Ascending aorta (tissue), 2 donors: Measurements from ENCODE around the gene SPATC1L. TPM values are rescaled to one million over a fixed set of nuclear protein-coding genes. Genes with fewer than 3 reads are reported as not detected.
A peak's percentile ranks its signal among the peaks of the same experiment; 100 is the strongest.

Source experiments
- DNase-seq, 2 donors: peaks; one replicate each; pipeline ENCODE4 v3.0.0-alpha.2; 2019; ENCODE audit warnings: low spot score in 2 of 2
- H3K27ac ChIP-seq, 2 donors: fragments of 200-600 bp; sonication (generic); one replicate each; pipeline ENCODE4 v1.5.1; 2016 to 2017; ENCODE audit warnings: mild to moderate bottlenecking in 1 of 2
- H3K27me3 ChIP-seq: fragments of 200-600 bp; sonication (generic); one replicate; pipeline ENCODE4 v1.5.1; 2017
- H3K36me3 ChIP-seq, 2 donors: fragments of 200-600 bp; sonication (generic); one replicate each; pipeline ENCODE4 v1.5.1; 2016
- H3K4me1 ChIP-seq, 2 donors: fragments of 200-600 bp; sonication (generic); one replicate each; pipeline ENCODE4 v1.5.1; 2016 to 2017; ENCODE audit warnings: mild to moderate bottlenecking in 1 of 2
- H3K4me3 ChIP-seq, 2 donors: fragments of 200-600 bp; sonication (generic); one replicate each; pipeline ENCODE4 v1.5.1; 2016 to 2017; ENCODE audit warnings: mild to moderate bottlenecking in 1 of 2
- H3K9me3 ChIP-seq, 2 donors: fragments of 200-600 bp; sonication (generic); one replicate each; pipeline ENCODE4 v1.5.1; 2016
- intact Hi-C: fragments of 100-400 bp; cut with DNase I; formaldehyde crosslinking; loops from one replicate; pipeline ENCODE4 v1.15.1; 2023
- total RNA-seq: library from RNA; depleted of rRNA; stranded (reverse); fragments of >200 nt; gene quantifications from one replicate; pipeline ENCODE4 v1.1.0, GENCODE V29; 2016
- TF ChIP-seq, protein P1 (sequence below), 3 experiments: fragments of 200-600 bp in 2 of 3; fragments of 450-650 bp in 1 of 3; sonication (generic) in 2 of 3; IDR thresholded peaks; one replicate each; pipeline ENCODE4 v1.5.1; 2016 to 2019; ENCODE audit warnings: antibody characterized with exemption in 3 of 3, mild to moderate bottlenecking in 1 of 3, moderate library complexity in 1 of 3

SPATC1L gene
- total RNA-seq, 1 donor from 2014 or later = 37.4 TPM

DNA sequence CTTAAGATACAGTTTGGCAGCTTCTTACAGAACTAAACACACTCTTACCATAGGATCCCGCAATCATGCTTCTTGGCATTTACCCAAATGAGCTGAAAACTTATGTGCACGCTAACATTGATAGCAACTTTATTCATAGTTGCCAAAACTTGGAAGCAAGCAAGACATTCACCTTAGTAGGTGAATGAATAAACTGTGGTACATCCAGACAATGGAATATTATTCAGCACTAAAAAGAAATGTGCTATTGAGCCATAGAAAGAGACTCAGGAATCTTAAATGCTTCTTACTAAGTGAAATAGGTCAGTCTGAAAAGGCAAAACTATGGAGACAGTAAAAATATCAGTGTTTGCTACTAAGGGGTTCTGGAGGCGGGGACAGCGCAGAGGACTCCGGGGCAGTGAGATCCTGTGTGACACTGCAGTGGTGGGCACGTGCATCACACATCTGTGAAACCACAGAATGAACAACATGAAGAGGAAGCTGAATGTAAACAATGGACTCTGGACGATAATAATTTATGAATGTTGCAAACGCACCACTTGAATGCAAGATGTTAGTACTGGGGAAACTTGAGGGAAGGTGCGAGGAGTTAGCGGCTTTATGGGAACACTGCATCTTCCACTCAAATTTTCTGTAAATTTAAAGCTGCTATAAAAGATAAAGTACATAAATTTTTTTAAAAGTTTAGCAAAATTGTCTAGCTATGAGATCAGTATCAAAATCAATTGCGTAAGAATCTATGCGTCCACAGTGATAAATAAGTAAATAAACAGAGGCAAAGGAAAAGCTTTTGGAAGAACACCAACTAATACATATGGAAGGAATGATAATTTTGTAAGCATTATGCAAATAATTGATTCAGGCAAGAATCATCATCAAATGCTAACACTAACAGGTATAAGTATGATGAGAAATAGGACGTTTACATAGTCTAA is 15.4 kb upstream of the SPATC1L start:
- Histone ChIP-seq H3K27me3 (no peaks in the 10 kb centered on the region), H3K4me3 (no peak overlapping the region), H3K4me1 (no peaks in the 10 kb centered on the region), H3K27ac (no peak overlapping the region), H3K36me3 (peaks cover 62 to 72% of the 10 kb centered on the region in 2 donors), H3K9me3 (no peaks in the 10 kb centered on the region)
- intact Hi-C loops = no loop called here
- TF ChIP-seq, protein P1, sequence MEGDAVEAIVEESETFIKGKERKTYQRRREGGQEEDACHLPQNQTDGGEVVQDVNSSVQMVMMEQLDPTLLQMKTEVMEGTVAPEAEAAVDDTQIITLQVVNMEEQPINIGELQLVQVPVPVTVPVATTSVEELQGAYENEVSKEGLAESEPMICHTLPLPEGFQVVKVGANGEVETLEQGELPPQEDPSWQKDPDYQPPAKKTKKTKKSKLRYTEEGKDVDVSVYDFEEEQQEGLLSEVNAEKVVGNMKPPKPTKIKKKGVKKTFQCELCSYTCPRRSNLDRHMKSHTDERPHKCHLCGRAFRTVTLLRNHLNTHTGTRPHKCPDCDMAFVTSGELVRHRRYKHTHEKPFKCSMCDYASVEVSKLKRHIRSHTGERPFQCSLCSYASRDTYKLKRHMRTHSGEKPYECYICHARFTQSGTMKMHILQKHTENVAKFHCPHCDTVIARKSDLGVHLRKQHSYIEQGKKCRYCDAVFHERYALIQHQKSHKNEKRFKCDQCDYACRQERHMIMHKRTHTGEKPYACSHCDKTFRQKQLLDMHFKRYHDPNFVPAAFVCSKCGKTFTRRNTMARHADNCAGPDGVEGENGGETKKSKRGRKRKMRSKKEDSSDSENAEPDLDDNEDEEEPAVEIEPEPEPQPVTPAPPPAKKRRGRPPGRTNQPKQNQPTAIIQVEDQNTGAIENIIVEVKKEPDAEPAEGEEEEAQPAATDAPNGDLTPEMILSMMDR (IDR thresholded peaks at IDR 0.05) = no peak
- no peak for DNase-seq

DNA sequence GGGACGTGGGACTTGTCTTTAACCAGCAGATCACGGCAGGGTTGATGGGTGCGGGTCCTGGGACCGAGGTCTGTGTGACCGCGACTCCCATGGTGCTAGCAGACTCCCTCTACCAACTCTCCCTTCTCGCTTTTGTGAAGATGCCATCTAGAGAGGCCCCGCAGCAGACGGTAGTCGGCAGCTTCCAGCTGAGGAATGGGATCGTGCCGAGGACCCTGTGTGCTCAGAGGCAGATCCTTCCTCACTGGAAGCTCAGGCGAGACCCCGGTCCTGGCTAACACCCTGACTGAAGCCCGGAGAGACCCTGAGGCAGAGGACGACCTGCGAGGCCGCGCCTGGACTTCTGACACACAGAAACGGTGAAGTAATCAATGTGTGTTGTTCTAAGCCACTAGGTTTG is 12.5 kb upstream of the SPATC1L start:
- H3K36me3 ChIP-seq = peaks cover 67 to 83% of the 10 kb centered on the region in 2 donors

DNA sequence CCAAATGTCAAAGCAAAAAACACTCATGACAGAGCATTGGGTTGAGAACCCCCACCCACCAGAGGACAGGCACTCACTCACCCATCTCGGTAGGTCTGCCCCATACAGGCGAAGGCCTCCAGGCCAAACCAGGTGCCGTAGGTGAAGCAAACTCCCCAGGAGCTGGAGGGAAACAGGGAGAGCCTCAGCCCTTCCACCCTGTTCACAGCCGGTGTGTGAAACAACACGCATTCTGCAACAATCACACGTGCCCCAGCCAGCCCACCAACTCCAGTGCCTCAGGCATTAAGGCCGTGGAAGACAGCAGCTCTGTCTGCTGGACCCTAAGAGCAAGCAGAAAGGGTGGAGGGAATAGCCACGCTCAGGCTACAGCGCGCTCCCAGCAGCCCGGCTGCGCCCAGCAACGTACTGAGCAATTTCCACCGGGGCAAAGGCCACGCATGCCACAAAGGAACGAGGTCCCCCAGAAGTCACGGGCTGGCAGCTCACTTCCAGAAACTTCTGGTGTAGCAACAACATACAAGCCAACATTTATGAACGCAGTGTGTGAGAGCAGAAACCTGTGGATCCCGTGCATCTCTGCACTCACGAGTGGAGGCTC is 11.4 kb upstream of the SPATC1L start:
- Histone ChIP-seq H3K4me3 (no peak overlapping the region), H3K36me3 (peaks cover 73 to 91% of the 10 kb centered on the region in 2 donors), H3K4me1 (no peaks in the 10 kb centered on the region), H3K27ac (no peak overlapping the region), H3K9me3 (no peaks in the 10 kb centered on the region), H3K27me3 (no peaks in the 10 kb centered on the region)
- intact Hi-C loops = no loop called here
- TF ChIP-seq, protein P1 (IDR thresholded peaks at IDR 0.05) = no peak
- no peak for DNase-seq

More for the DNA sequence above, 12.5 kb upstream of the SPATC1L start:
- no peaks in the 10 kb centered on the region for H3K9me3 ChIP-seq
- H3K27me3 ChIP-seq = no peaks in the 10 kb centered on the region
- DNase-seq = peak in 1 of 2 donors; percentile 38
- TF ChIP-seq, protein P1 (IDR thresholded peaks at IDR 0.05) = no peak
- no peak overlapping the region for H3K27ac ChIP-seq
- no peak overlapping the region for H3K4me3 ChIP-seq
- no peaks in the 10 kb centered on the region for H3K4me1 ChIP-seq
- intact Hi-C loops = no loop called here

DNA sequence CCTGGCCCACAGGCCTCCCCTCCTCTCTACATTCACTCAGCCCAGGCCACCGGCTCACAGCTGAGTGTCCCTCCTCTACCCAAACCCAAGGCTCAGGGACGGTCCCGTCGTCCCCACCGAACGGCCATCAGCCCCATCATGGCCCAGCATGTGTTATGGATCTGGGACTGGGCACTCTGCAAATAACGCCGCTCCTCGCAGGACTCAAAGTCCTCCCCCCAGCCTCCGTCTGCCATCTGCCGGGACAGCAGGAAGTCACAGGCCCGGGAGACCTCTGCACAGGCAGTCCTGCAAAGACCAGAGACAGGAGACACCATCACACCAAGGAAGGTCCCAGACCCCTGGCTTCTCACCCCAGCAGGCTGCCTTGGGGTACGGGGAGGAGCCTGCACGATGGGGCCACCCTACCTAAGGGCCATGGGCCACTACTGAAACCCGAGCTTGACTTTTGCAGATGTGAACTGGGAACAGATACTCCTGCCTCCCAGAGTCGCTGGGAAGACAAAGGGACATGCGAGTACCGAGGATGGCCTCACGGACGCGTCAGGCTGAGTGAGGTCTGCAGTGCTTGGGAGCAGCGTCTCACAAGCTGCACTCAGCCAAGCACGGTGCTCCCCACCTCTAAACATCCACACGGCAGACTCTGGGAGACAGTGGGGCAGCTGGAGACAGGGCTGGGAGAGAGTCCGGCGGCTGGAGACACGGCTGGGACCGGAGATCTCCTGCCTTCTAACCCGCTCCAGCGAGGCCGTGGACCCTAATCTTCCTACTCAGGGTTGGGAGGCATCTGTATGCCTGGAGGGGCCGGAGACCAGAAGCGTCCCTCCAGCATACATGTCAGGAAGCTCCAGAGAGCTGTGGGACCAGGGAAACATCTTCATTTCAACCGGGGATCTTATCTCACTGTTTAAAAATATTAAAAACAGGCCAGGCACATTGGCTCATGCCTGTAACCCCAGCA is 10.4 kb upstream of the SPATC1L start:
- Histone ChIP-seq H3K27ac (no peak overlapping the region), H3K4me1 (no peaks in the 10 kb centered on the region), H3K27me3 (no peaks in the 10 kb centered on the region), H3K36me3 (peaks cover 64 to 91% of the 10 kb centered on the region in 2 donors), H3K4me3 (no peak overlapping the region), H3K9me3 (no peaks in the 10 kb centered on the region)
- DNase-seq = no peak
- TF ChIP-seq, protein P1 (IDR thresholded peaks at IDR 0.05) = no peak
- intact Hi-C loops = no loop called here

DNA sequence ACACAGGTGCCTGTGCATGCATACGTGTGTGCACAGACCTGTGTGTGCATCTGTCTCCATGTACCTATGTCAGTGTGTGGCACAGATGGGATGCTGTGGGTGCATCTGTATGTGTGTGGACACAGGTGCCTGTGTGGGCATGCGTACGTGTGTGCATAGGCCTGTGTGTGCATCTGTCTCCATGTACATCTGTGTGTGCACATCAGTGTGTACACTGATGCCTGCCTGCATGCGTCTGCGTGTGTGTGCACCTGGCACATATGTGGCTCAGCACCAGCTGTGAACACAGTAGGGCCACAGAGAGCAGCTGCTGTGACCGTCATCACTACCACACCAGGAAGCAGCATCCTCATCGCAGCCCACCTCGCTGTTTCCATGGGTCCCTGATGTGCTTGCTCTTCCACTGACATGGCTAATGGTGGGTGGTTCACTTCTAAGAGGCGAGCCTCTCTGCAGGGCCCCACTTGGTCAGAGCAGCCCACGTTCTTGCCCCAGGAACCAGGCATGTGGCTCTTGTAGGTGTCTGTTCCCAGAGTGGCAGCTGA is 9.6 kb upstream of the SPATC1L start:
- intact Hi-C loops = no loop called here
- peaks cover 59 to 91% of the 10 kb centered on the region in 2 donors for H3K36me3 ChIP-seq
- DNase-seq = no peak
- TF ChIP-seq, protein P1 (IDR thresholded peaks at IDR 0.05) = no peak
- no peaks in the 10 kb centered on the region for H3K9me3 ChIP-seq
- H3K4me3 ChIP-seq = no peak overlapping the region
- no peak overlapping the region for H3K27ac ChIP-seq
- no peaks in the 10 kb centered on the region for H3K4me1 ChIP-seq
- no peaks in the 10 kb centered on the region for H3K27me3 ChIP-seq
